ENCODE data around the gene SERPINB12.
A peak's percentile ranks its signal among the peaks of the same experiment; 100 is the strongest.

Gene SERPINB12

GRCh38 chr18:63542069-63542468, at the start of gene SERPINB12:
Gene SERPINB12, plus strand, starts transcription at chr18:63542369. Its CDS starts 13,791 bp downstream, at chr18:63556160.
- DNase-seq: no peak

- no peak for DNase-seq
Measured at GRCh38 chr18:63492851-63493250, 49.3 kb upstream of the SERPINB12 start.

DNA sequence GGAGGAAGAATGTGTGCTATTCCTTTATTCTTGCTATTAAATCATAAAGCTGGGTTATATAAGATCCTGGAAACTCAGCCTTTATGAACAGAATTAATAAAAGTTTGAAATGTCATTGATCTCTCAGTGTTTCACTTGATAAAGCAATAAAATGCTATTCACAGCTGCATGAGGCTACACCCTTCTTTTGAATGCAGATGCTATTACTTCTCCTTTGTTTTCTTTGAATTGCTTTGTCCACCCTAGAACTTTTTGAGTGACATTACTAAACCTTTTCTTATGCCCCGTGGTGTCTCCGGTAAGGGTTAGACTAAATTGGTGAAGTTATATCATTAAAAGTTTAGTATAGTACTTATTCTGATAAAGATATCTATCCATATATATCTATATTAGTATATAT, 46.5 kb upstream of the SERPINB12 start:
- DNase-seq: no peak

DNA sequence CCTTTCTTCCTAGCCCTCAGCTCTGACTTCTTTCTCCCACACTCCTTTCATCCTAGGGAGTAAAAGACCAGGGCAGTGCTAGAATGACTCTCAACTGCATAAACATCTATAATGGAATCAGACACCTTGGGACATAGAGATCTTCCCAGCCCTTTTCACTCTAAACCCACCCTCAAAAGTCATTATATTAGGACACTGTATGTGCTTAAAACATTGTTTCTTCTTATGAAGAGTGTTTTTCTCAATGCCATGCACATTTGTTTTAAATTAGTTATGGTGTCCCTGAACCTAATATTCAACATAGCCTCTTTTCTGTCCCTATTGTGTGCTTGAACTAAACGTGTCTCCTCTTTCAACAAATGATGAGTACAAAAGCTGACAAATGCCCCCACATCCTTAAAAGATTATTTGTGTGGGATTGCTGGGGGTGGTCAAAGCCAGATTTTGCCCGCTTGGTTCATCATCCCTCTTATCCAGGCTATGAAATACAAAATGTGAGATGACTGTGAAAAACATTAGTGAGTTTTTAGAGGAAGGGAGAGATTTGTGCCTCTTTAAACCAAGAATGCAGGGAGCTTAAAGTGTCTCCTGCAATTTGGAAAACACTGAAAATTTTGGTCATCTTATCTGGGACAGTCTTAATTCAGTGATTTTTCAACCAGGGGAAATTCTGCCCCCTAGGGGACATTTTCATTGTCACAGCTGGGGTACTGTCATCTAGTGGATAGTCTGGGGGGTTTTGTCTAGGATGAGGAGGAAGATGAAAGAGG, 36.4 kb upstream of the SERPINB12 start:
- DNase-seq: no peak

- no peak for DNase-seq
Measured at GRCh38 chr18:63506336-63506646, 35.9 kb upstream of the SERPINB12 start.

DNA sequence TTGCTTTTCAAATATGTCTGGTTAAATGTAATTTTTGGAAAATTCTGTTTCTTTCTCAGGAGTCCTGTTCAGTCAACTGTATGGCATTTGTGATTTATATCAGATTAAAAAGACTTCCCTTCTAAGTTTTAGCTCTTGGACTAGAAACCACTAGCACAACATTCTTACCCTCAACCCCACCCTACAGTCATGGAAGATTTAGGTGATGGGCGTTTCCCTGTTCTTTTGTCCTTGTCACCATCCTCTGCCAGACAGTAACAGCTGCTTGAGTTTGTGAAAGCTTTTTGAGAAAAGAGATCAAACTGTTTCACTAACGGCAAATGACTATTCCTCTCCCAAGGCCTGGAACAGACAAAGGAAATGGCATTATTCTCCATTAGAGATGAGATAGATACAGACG, 33.6 kb upstream of the SERPINB12 start:
- DNase-seq: no peak

GRCh38 chr18:63511285-63511684, 30.9 kb upstream of the SERPINB12 start:
- DNase-seq: no peak

DNA sequence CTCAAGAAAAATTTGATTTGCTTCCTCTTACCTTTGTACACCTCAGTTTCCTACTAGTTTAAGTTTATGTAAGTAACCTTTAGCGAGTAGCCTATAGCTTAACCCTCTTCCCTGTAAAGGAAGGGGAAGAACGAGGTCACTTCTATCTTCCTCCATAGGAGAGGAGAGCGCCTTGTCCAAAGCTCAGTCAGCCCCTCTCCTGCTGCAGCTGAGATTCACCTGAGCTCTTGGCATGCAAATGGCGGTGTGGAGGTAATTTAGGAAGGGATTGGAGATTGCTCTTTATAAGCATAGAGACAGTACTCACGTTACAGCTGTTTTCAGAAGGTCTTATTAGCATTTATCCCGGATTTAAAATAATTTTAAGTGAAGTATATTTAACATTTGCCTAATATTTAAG, 27.8 kb upstream of the SERPINB12 start:
- no peak for DNase-seq

DNA sequence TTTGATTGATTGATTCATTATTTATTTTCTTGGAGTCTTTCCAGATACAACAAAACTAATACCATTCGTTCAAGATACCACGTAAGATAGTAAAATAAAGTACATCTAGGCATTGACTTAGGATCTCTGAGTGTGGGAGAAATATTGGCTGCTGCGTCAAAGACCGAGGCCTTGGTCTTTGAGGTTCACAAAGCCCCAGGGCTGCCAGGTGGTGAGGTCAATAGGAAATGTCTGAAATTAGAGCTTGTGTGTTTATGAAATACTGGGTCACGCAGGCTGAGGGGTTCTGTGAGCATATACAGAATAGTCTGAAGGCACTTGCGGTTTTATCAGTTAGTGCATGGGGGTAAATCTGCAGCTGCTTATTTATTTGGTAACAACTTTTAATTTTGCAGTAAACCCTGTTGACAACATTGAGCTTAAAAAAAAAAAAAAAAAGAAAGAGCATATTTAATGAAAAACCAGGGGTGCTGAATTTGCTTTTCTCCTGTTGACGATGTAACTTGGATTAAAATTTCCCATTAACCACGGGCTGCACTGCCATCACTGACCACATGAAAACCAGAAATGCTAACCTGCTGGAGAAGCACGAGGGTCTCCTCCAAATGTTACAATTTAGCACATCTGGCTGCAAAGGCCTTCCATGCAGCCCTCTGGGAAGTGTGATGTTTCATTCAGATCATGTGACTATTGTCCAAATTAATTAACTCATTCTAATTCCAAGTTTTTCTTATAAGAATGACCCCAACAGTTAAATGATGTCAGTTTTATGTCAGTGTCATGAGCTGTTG, 27.1 kb upstream of the SERPINB12 start:
- DNase-seq: no peak

GRCh38 chr18:63515801-63516200, 26.4 kb upstream of the SERPINB12 start:
- DNase-seq: no peak

- peak; percentile 74 for DNase-seq
Measured at GRCh38 chr18:63518178-63519012, 23.8 kb upstream of the SERPINB12 start.

- DNase-seq: no peak
Measured at GRCh38 chr18:63520053-63520685, 22.0 kb upstream of the SERPINB12 start.

GRCh38 chr18:63523660-63524059, 18.5 kb upstream of the SERPINB12 start:
- DNase-seq: no peak

DNA sequence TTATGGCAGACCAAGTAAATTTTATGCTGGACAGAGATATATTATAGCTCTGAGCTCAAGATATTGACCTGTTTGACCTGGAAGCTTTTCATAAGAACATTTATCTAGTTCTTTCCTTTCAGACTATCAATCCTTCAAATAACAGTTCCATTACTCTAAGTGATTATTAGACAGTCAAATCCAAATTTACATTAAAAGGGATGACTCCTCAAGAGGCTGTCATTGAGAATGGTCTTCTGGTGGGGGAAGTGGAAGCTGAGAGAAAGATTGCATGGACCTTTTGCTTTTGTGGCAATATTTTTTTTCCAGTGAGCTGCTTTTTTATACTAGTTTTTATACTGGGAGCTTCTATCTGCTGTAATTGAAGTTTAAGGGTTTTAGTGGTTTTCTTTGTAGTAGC, 14.9 kb upstream of the SERPINB12 start:
- no peak for DNase-seq

- DNase-seq: no peak
Measured at GRCh38 chr18:63528863-63529492, 13.2 kb upstream of the SERPINB12 start.

- DNase-seq: no peak
Measured at GRCh38 chr18:63532471-63532870, 9.7 kb upstream of the SERPINB12 start.

DNA sequence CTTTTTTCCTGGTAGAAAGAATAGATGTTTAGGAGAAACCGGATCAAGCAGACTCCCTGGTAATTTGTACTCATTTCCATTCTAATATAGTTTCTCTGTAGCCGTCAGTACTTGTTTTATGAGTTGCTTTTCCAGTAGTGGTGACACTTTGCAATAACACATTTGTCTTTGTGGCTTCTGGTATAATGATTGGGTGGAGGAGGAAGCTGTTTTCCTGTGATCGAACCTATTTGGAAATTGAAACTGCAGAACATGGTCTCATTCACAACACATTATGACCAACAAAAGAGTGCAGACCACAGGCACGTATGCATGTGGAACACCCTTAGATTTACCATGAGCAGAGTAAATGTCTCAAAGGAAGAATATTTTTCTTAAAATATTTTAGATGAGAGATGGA, 7.6 kb upstream of the SERPINB12 start:
- DNase-seq: no peak

DNA sequence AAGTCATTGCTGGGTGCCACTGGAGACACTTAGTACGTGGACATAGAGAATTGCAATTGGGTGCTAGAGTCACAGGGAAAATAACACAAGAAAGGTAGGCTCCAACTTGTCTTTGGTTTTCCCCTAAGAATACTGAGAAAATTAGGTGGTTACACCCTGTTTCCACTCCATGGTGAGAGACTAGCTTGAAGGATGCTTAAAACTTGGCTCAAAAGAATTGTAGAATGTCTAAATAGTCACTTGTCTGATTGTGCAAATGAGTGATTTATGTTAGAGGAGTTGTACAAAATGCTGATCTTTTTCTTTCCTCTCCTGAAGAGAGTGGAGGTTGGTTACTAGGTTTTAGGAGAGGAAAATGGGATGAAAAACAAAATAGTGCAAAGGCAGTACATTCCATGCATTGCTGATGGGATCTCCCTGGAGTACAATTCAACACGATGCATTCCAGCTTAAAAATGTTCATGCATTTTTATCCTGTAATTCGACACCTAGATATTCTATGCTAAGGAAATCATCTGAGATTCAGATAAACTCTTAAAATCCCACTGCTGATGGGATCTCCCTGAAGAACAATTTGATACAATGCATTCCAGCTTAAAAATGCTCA, 2.2 kb upstream of the SERPINB12 start:
- DNase-seq: no peak

GRCh38 chr18:63544017-63544416, 1.8 kb downstream of the SERPINB12 start:
- no peak for DNase-seq

GRCh38 chr18:63545000-63545399, 2.8 kb downstream of the SERPINB12 start:
- no peak for DNase-seq

DNA sequence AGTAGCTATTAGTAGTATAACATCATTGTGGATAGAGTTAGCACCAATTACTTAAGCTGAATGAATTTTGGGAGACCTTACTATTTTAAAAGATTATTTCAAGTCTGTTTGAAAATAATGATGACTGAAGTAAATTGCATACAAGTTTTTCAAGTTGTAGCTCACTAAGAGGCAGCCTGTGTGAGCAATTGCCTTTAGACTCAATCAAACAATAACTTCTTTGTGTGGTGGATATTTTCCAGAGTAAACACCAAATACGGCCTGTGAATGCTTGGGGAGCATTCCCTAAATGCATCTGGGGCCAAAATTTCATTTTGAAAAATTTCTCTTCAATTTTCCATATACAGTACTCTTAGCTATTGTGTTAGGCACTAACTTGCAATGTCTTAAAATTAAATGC, 7.9 kb downstream of the SERPINB12 start:
- no peak for DNase-seq

DNA sequence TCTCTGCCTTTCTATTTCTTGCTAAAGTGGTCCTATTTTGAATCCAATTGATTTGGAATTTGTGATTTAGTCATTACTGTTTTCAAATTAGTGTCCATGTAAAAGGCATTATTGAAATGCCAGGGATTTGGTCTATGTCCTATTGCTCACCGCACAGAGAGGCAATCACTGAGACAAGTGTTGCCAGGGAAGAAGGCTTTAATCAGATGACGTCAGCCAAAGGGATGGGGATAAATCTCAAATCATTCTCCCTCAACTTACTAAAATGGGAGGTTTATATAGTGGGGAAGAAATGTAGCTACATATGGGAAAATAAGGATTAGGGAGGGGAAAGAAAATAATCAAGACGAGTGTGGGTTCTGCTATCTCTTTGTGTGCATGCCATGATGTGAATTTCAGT, 9.6 kb downstream of the SERPINB12 start:
- no peak for DNase-seq

Data from NCI-H774 (cell line).